HUES48 (cell line): ENCODE measurements around the gene ANKRD53.
"Not testable (repeated sequence)": the region's sequence is repeated elsewhere in the genome, so short reads cannot be mapped to it uniquely, and the experiment has no call there.

ENCODE experiments used
- H3K27ac ChIP-seq: one replicate; pipeline ENCODE4 v1.7.0; 2013; ENCODE audit warnings: low read depth, low read length, inconsistent platforms
- H3K27me3 ChIP-seq: 2 replicates; pipeline ENCODE4 v1.6.1; 2013; ENCODE audit warnings: mild to moderate bottlenecking, low read length; ENCODE audit not compliant: control insufficient read depth, insufficient read depth
- H3K36me3 ChIP-seq: 2 replicates; pipeline ENCODE4 v1.6.1; 2013; ENCODE audit warnings: low read length; ENCODE audit not compliant: control insufficient read depth, insufficient read depth
- H3K4me1 ChIP-seq: 2 replicates; pipeline ENCODE4 v1.6.1; 2013; ENCODE audit warnings: mild to moderate bottlenecking, low read length; ENCODE audit not compliant: control insufficient read depth, insufficient read depth
- H3K4me3 ChIP-seq: 2 replicates; pipeline ENCODE4 v1.5.1; 2013; ENCODE audit warnings: mild to moderate bottlenecking, low read depth, low read length
- H3K9ac ChIP-seq: 2 replicates; pipeline ENCODE4 v1.6.1; 2013; ENCODE audit warnings: mild to moderate bottlenecking, low read depth, low read length, moderate library complexity
- H3K9me3 ChIP-seq: 2 replicates; pipeline ENCODE4 v1.6.1; 2013; ENCODE audit warnings: low read length; ENCODE audit not compliant: control insufficient read depth, insufficient read depth

ANKRD53 gene

DNA sequence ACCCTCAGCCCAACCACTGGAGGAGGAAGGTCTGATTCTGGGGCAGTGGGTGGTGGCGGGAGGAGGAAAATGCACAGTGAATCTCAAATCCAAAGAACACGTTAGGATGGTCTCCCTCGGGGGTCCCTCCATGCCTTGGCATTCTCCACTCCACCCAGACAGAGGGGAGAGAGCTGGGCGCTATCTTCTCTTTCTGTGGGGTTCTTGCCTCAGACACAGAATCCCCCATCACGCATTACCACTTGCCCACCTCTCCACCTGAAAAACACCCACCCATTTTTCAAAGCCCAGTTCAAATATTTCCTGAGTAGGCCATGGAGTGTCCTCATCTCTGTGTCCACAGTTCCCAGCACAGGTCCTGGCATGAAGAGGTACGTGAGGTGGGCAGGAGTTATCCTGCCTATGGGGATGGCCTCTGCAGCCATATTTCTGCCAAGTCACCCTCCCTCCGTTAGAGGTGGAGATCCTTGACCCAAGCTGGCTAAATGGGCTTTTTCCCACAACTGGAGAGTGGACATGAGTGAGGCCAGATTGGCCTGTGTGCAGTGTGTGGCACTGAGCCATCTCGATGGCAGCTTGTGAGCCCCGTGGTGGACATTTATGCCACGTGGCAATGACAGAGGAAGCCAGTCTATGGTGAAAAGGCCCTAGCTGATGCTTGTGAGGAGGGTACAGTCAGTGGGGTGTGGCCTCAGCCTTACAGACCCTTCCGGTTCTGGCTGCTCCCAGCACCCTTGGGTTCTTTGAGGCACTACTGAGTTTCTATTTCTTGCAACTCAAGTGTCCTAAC is 25.7 kb downstream of the ANKRD53 start:
- H3K27ac ChIP-seq = no peak overlapping the region

GRCh38 chr2:71004857-71005256 is 26.4 kb downstream of the ANKRD53 start:
- H3K27me3 ChIP-seq = no peaks in the 10 kb centered on the region; the same call in 1 of the 2 replicates
- H3K4me3 ChIP-seq = no peak overlapping the region
- no peak overlapping the region for H3K9ac ChIP-seq
- H3K36me3 ChIP-seq = no peaks in the 10 kb centered on the region
- H3K4me1 ChIP-seq = peaks cover 17% of the 10 kb centered on the region
- no peak overlapping the region for H3K27ac ChIP-seq
- no peaks in the 10 kb centered on the region for H3K9me3 ChIP-seq

More for the DNA sequence above, 25.7 kb downstream of the ANKRD53 start:
- no peaks in the 10 kb centered on the region; the same call in 1 of the 2 replicates for H3K27me3 ChIP-seq
- H3K4me1 ChIP-seq = peaks cover 17% of the 10 kb centered on the region
- H3K4me3 ChIP-seq = no peak overlapping the region
- no peaks in the 10 kb centered on the region for H3K36me3 ChIP-seq
- no peaks in the 10 kb centered on the region for H3K9me3 ChIP-seq
- H3K9ac ChIP-seq = no peak overlapping the region

- Histone ChIP-seq H3K27me3 (no peaks in the 10 kb centered on the region), H3K36me3 (no peaks in the 10 kb centered on the region), H3K4me3 (no peak overlapping the region), H3K4me1 (peaks cover 17% of the 10 kb centered on the region), H3K27ac (no peak overlapping the region), H3K9ac (no peak overlapping the region), H3K9me3 (no peaks in the 10 kb centered on the region)
Observed at GRCh38 chr2:71005271-71006202, 27.1 kb downstream of the ANKRD53 start.

GRCh38 chr2:71006323-71006722 is 27.9 kb downstream of the ANKRD53 start:
- H3K27me3 ChIP-seq = no peaks in the 10 kb centered on the region
- no peaks in the 10 kb centered on the region for H3K9me3 ChIP-seq
- H3K4me1 ChIP-seq = peaks cover 11% of the 10 kb centered on the region
- no peak overlapping the region for H3K9ac ChIP-seq
- no peak overlapping the region for H3K4me3 ChIP-seq
- H3K36me3 ChIP-seq = no peaks in the 10 kb centered on the region
- no peak overlapping the region for H3K27ac ChIP-seq

DNA sequence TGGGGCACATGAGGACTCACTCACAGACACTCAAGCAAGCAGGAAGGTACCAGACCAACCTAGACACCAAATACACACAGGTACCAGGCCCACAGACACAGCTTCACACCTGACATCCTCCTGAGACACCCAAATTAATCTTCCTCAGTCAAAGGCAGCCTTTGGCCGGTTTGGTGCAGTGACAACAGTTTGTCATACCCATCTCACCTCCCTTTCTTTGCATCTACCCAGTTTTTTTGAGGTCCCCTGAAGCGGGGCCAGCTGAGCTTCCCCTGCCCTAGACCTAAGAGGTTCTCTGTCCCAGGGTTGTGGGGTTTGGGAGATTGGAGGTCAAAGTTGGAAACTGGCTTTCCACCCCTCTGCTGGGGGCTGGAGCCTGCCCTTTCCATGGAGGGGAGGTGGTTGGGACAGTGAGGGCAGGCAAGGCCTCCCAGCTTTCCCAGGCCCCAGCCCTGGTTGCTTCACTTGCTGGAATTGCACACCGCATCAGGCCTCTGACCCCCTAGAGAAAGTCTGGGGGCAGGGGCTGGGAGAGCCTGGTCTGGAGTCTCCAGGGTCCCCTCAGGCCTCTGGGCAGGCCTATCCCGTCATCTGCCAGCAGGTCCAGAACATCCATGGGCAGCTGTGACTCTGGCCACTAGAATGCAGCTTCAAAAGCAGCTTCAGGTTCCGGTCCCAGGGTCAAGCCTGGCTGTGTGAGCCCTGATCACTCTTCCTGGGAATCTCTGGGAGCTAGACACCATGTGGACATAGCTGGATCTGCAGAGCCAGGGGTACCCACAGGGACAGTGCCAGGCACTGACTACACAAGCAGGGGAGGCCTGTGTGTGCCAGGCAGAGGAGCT is 28.7 kb downstream of the ANKRD53 start:
- Histone ChIP-seq H3K4me3 (no peak overlapping the region), H3K9me3 (no peaks in the 10 kb centered on the region), H3K27ac (no peak overlapping the region), H3K9ac (no peak overlapping the region), H3K27me3 (no peaks in the 10 kb centered on the region), H3K4me1 (peaks cover 4% of the 10 kb centered on the region), H3K36me3 (no peaks in the 10 kb centered on the region)

DNA sequence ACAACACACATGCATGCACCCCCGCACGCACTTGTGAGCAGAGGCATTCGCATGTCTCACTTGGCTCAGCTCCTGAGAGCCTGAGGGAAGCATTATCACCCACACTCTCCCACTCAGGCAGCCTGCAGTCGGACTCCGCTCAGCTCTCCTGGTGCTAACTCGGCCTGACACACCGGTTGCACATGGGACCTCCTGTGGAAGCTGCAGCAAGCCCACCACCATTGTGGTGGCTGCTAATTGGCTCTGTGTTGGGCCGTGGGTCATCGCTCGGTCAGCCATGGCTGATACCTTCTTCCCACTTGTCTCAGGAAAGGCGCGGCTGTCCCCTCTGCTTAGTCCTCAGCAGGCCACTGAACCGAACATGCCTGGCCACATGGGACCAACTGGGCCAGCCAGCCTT is 29.9 kb downstream of the ANKRD53 start:
- H3K4me3 ChIP-seq = no peak overlapping the region
- no peaks in the 10 kb centered on the region for H3K36me3 ChIP-seq
- no peak overlapping the region for H3K9ac ChIP-seq
- no peaks in the 10 kb centered on the region for H3K9me3 ChIP-seq
- H3K27ac ChIP-seq = no peak overlapping the region
- no peaks in the 10 kb centered on the region for H3K27me3 ChIP-seq
- no peaks in the 10 kb centered on the region for H3K4me1 ChIP-seq

- not testable (repeated sequence) for H3K36me3 ChIP-seq, H3K9me3 ChIP-seq, H3K4me1 ChIP-seq, H3K27me3 ChIP-seq, H3K27ac ChIP-seq, H3K9ac ChIP-seq, H3K4me3 ChIP-seq
Observed at GRCh38 chr2:71011786-71012185, 33.4 kb downstream of the ANKRD53 start.

DNA sequence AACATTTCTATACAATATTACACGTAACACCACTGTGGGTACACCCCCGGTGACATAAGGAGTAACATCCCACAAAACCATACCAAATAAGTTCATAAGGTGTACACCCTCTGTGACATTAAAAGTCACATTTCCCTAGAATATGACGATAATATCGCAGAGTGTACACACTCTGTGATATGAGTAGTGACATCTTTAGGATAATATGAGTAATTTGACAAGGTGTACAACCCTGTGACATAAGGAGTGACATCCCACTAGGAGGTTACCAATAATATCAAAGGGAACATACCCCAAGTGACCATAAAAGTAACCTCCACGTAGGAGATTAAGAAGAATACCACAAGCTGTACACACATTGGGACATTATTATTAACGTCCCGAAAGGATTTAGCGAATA is 40.2 kb downstream of the ANKRD53 start:
- no peaks in the 10 kb centered on the region for H3K9me3 ChIP-seq

DNA sequence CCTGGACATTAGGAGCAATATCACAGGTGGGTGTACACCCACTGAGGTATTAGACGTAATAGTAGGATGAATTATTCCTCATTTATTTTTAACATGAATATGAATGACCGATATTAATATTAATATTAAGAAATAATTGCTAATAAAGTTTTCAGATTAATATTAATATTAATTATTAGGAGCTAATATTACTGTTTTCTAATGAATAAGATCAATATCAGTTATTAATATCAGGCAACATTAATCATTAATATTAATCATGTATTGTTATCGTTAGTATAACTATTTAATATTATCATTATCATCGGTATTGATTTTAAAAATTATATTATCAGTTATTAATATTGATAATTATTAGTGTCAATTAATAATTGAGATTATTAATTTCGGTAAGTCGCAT is 41.6 kb downstream of the ANKRD53 start:
- H3K4me1 ChIP-seq, H3K9me3 ChIP-seq, H3K27ac ChIP-seq, H3K4me3 ChIP-seq, H3K9ac ChIP-seq, H3K36me3 ChIP-seq, H3K27me3 ChIP-seq: not testable (repeated sequence)

More for the DNA sequence above, 40.2 kb downstream of the ANKRD53 start:
- no peak overlapping the region for H3K4me3 ChIP-seq
- H3K36me3 ChIP-seq = no peaks in the 10 kb centered on the region
- no peak overlapping the region for H3K9ac ChIP-seq
- H3K27ac ChIP-seq = no peak overlapping the region
- H3K27me3 ChIP-seq = no peaks in the 10 kb centered on the region
- H3K4me1 ChIP-seq = no peaks in the 10 kb centered on the region

DNA sequence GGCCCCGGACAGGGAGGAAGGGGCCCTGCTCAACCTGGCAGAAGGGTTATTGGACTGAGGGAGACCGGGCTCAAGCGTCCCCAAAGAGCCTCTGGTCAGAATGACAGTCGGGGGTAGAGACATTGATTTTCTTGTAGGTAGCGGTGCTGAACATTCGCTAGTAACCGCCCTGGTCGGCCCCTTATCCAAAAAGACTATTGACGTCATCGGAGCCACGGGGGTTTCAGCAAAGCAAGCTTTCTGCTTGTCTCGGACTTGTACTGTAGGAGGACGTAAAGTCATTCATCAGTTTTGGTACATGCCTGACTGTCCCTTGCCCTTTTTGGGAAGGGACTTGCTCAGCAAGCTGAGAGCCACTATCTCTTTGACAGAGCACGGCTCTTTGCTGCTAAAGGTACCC is 43.0 kb downstream of the ANKRD53 start:
- H3K9ac ChIP-seq, H3K36me3 ChIP-seq, H3K9me3 ChIP-seq, H3K4me1 ChIP-seq, H3K27ac ChIP-seq, H3K4me3 ChIP-seq, H3K27me3 ChIP-seq: not testable (repeated sequence)
